Ishikawa (cell line): ENCODE measurements around the gene RAB8B.

ENCODE experiments used
- CEBPB ChIP-seq: IDR thresholded peaks from 2 replicates; pipeline ENCODE4 v1.6.1; 2012
- CREB1 ChIP-seq: IDR thresholded peaks from 2 replicates; pipeline ENCODE4 v1.6.1; 2012; ENCODE audit warnings: low read depth
- EP300 ChIP-seq: IDR thresholded peaks from 2 replicates; pipeline ENCODE4 v1.6.1; 2012; ENCODE audit warnings: borderline replicate concordance
- FOXM1 ChIP-seq: IDR thresholded peaks from 2 replicates; pipeline ENCODE4 v1.6.1; 2012; ENCODE audit warnings: low read depth, borderline replicate concordance
- NFIC ChIP-seq: IDR thresholded peaks from 2 replicates; pipeline ENCODE4 v1.6.1; 2012
- RAD21 ChIP-seq: IDR thresholded peaks from 2 replicates; pipeline ENCODE4 v1.6.1; 2012; ENCODE audit warnings: low read depth
- REST ChIP-seq: IDR thresholded peaks from 2 replicates; pipeline ENCODE4 v1.6.1; 2012; ENCODE audit warnings: low read depth, mild to moderate bottlenecking
- TAF1 ChIP-seq: IDR thresholded peaks from 2 replicates; pipeline ENCODE4 v1.6.1; 2012; ENCODE audit warnings: low read depth, mild to moderate bottlenecking
- TCF12 ChIP-seq: IDR thresholded peaks from 2 replicates; pipeline ENCODE4 v1.6.1; 2012; ENCODE audit warnings: low read depth
- TEAD4 ChIP-seq: IDR thresholded peaks from 2 replicates; pipeline ENCODE4 v1.6.1; 2012
- USF1 ChIP-seq: IDR thresholded peaks from 2 replicates; pipeline ENCODE4 v1.6.1; 2012
- YY1 ChIP-seq: IDR thresholded peaks from 2 replicates; pipeline ENCODE4 v1.6.1; 2012; ENCODE audit warnings: low read depth
- ZBTB7A ChIP-seq: IDR thresholded peaks from 2 replicates; pipeline ENCODE4 v1.6.1; 2012; ENCODE audit warnings: low read depth
- TF ChIP-seq, protein P1 (sequence below): IDR thresholded peaks from 2 replicates; pipeline ENCODE4 v1.6.1; 2012

DNA sequence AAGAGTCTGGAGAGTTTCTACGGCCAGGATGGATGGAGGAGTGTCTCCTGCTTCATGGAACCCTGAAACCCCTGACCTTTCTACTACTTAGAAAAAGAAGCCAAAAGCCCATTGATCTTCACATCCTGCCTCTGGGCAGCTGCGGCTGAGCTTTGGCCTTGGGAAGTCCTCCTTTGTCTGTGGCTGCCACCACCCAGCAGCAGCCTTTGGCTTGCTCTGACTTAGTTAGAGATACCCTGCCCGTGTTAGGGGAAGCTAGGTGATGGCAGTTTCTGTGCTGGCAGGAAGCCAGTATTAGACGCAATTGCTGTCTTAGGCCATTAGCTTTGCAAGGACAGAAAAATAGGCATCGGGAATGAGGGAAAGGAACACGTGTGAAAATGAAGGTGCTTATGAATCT is 106.8 kb downstream of the RAB8B start:
- TF ChIP-seq TCF12 (no peak), USF1 (no peak), RAD21 (no peak), TAF1 (no peak), EP300 (no peak), YY1 (no peak), REST (no peak), TEAD4 (no peak), NFIC (no peak), CREB1 (no peak), ZBTB7A (no peak), FOXM1 (no peak), CEBPB (no peak)
- TF ChIP-seq, protein P1, sequence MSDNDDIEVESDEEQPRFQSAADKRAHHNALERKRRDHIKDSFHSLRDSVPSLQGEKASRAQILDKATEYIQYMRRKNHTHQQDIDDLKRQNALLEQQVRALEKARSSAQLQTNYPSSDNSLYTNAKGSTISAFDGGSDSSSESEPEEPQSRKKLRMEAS = no peak
